GM18951 (cell line): ENCODE measurements around the gene MOCS1.

ENCODE experiments used
- POLR2A ChIP-seq: IDR thresholded peaks from 4 replicates; pipeline ENCODE4 v1.6.1; 2011; ENCODE audit warnings: mild to moderate bottlenecking; ENCODE audit not compliant: insufficient read length, insufficient read depth; ENCODE audit errors: extremely low read depth
- in situ Hi-C: fragments of 300-500 bp; cut with MboI; formaldehyde crosslinking; loops from one replicate; pipeline ENCODE4 v1.12.0; 2022; ENCODE audit warnings: low sequenced_read_pairs, mixed read lengths, inconsistent platforms; ENCODE audit not compliant: unreplicated experiment

Gene MOCS1

DNA sequence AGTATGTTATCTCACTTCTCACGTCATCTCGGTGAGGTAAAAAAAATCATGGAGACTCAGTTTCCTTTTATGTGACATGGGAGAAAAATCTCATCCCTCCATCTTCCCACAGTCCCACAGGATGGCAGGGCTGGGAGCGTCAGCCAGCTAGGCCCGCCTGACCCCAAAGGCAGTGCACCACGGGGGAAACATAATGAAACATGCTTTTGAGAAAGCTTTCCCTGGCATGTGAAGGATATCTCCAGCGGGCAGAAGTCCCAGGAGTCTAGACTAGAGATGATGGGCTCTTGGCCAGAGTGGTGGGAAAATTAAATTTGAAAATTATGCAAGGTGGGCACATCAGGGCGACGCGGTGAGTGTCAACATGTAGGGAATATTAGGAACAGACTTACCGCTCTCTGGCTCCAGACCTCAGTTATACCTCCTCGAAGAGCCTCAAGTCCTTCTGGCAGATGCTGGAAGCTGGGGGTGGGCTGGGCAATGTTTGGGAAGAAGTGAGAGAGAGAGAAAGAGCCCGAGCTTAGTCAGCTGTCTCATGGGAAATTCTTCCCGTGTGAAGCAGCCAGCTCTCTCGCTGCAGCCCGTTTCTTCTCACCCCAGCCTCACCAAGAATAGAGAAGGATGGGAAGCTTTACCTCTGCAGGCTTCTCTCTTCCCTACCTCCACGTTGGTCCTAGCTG lies 52.3 kb downstream of the MOCS1 start:
- in situ Hi-C loops: no loop called here
- no peak for TF ChIP-seq POLR2A

DNA sequence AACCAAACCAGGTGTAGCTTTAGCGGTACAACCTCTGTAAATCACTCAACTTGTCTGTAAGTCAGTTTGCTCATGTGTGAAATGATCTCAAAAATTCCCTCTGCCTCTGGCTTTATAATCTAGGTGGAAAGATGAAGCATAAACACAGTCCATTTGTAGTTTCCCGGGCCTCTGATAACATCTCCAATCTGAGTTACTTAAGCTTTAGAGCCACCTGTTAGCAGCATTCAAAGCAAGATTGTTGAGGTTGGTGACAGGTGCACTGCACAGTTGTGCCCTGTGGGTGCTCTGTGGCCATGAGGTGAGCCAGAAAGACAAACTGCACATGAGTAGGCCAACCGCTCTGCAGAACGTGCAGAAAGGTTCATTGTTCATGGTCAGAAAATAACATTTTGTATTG lies 53.7 kb downstream of the MOCS1 start:
- no peak for TF ChIP-seq POLR2A
- in situ Hi-C loops: no loop called here

DNA sequence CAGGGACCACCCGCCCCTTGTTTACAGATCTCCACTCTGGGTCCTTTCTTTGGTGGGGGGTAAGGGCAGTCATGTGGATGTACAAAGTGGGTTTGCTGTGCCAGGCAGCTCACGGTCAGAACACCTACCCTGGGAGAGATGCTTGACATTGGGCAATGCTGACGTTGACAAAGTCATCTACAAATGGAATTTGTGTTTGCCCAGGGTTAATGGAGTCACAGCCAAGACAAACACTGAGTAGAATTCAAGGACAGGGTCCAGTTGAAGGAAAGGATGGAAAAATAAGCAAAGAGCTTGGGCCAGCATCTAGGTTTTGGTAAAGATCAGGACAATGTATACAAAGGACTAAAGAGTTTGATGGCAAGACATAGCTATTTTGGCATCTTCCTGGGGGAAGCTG lies 54.7 kb downstream of the MOCS1 start:
- in situ Hi-C loops: no loop called here
- no peak for TF ChIP-seq POLR2A

DNA sequence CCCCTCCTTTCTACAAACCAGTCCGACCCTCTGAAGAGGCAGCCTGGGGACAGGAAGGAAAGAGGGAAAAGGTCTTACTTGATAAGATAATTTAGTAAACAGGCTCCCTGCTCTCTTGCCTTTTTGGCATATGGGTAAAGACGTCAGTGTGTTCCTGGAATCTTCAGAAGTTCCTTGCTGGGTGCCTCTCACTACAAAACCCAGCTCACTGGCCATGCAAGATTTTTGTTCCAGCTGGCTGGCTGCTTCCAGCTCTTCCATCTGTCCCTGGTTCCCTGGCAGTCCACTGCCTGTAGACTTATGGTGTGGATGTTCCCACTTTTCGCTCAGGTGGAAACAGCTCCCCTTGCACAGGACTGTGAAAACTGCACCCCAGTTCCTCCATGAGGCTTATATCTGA lies 57.4 kb downstream of the MOCS1 start:
- no peak for TF ChIP-seq POLR2A
- in situ Hi-C loops: no loop called here

DNA sequence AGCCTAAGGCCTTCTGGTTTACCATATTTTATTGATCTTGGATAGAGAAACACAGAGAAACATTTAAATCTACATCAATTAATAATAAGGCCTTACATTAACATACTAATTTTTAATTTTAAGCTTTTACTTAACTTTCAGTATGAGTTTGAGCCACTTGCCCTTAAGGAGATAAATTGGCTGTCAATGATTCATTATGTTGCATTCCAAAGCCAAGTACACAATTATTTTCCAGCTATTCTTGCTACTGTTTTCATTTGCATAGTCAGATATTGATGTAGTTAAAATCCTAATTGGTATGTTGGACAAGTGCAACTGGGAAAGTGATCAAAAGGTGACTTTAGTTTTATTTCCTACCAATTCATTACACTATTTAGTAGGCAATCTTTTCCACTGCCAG lies 58.2 kb downstream of the MOCS1 start:
- in situ Hi-C loops: no loop called here

DNA sequence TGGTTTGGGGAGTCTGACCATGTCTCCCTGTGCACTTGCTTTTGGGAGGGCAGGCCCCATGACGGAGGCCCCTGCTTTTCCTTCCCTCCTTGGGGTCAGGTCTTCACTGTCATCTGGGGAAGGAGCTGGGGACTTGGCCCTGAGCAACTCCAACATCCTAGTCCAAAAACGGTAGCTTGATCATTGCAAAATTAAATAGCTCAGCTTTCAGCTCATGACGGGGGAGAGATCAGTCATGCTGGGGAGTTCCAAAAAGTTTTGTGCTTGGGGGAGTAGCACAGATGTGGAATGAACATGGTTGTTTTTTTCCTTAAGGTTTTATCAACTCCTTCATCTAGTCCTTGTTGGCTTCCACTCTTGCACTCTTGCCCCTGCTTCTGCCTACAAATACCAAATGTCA lies 60.8 kb downstream of the MOCS1 start:
- no peak for TF ChIP-seq POLR2A
- in situ Hi-C loops: no loop called here

More for the DNA sequence above, 58.2 kb downstream of the MOCS1 start:
- no peak for TF ChIP-seq POLR2A

DNA sequence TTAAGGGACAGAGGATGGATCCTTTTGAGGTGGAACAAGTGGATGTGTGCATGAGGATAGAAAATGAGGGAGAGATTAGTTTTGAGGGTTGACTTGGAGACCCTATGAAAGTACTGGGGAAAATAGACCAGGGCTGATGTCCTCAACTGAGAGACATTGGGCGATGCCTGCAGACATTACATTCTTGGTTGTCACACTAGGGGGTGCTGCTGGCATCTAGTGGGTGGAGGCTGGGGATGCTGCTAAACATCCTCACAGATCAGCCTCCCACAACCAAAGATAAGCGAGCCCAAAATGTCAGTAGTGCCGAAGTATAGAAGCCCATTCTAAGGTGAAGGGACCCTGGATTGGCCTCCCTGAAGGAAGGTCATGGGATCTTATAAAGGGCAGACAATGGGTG lies 63.3 kb downstream of the MOCS1 start:
- TF ChIP-seq POLR2A: no peak

DNA sequence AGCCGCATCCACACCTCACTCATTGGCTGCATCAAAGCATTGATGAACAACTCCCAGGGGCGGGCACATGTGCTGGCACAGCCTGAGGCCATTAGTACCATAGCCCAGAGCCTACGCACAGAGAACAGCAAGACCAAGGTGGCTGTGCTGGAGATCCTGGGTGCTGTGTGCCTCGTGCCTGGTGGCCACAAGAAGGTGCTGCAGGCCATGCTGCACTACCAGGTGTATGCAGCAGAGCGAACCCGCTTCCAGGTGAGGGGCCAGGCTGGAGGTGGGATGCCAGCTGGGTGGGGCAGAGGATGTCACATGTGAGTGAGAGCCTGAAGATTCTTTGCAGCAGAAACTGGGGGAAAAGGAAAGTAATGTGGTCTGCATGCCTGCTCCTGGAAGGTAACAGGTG lies 66.7 kb downstream of the MOCS1 start:
- in situ Hi-C loops: no loop called here
- TF ChIP-seq POLR2A: no peak

More for the DNA sequence above, 63.3 kb downstream of the MOCS1 start:
- in situ Hi-C loops: no loop called here

DNA sequence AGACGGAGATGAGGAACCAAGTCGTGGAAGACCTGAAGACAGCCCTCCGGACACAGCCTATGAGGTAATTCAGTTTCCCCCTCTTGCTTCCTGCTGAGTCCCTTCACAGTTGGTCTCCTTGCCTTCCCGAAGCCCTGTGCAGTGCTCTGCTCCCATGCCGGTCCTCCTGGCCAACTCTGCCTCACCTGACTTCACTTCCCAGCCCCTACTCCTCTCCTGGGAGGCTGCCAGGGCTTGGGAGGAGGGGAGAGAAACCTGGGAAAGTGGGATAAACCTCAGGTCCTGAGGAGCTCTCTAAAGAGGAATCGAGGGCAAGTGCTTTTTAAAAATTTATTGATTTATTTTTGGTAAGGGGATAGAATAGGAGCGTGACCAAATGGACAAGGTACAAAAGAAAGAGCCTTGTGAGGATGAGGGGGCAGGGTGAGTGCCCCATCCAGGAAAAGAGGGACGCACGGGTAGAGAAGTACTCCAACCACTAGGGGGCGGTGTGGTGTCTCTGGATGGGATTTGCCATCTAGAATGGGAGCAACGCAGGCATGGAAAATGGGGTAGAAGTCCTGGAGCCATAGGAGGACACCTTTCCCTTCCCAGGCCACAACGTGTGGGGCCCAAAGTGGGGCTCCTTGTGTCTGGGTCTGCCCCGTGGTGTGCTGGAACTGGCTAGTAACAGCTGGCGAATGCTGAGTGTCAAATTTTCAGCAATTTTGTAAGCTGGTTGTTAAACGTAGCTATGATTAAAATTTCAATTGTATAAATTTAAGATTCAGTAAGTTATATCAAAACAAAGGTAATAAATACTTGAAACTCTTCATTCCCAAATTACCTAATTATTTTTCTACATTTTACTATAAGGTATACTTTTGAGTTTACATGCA lies 69.0 kb downstream of the MOCS1 start:
- no peak for TF ChIP-seq POLR2A
- in situ Hi-C loops: no loop called here

DNA sequence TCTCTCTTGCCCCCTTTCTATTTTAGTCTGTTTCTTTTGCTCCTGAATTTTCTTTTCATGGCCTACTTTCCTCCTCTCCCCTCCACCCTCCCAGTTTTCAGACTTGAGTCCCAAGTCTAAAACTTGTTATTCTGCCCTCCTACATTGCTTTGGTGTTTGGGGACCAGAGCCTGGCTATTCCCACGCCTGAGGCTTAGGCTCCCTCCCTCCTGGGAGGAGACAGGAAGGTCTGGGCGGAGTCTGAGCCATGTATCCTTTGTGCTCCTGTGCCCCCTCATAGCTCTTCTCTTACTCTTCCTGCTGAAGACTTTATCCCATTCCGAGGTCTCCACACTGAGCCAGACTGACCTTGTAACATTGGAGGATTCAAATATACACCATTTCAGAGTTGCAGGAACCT lies 72.6 kb downstream of the MOCS1 start:
- in situ Hi-C loops: no loop called here
- no peak for TF ChIP-seq POLR2A

DNA sequence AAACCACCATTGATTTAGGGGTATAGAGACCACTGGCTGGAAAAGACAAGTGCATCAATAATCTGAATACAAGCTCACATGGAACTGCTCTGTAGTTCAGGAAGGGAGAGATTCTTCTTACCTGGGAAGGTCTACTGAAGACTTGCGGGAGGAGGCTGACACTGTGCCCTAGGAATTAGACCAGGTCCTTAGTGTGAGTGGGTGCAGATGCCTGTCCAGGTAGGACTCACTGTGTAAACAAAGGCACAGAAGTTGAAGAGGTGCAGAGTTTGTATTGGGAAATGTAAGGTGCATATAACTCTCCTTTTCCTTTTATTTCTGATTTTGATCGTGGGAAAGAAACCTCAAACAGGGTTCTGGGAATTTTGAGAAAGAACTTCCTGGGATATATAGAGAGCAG lies 75.2 kb downstream of the MOCS1 start:
- in situ Hi-C loops: no loop called here
- TF ChIP-seq POLR2A: no peak

DNA sequence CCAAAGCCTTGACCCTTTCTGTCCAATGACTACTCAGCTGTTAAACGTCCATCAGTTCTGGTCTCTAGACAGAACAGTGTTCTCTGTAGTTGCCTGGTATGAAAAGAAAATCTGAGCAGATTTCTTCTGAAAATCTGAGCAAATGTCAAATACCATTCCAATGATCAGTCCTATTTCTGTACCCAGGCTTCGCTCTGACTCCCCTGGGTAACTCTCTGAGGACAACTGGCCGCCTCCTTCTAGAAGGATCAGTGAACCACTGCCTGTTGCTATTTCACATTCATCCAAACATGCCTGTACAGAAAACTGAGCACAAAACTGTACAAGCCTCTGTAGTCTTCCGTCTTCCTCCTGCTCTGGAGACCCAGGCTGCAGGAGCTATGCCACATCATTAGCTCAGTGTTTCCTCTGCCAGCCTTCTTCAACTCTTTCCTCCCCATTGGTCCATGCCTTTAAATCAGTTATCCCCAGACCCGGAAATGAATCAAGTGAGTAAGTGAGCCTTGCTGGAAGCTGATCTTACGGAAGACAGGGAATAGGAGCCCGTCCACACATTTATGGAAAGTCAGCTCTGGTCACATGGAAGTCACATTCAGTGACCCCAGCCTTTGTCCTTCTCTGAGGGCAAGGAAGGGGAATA lies 78.8 kb downstream of the MOCS1 start:
- in situ Hi-C loops: no loop called here

More for the DNA sequence above, 78.8 kb downstream of the MOCS1 start:
- TF ChIP-seq POLR2A: no peak
